ENCODE data around the gene CNNM4. TPM values are rescaled to one million over a fixed set of nuclear protein-coding genes. Genes with fewer than 3 reads are reported as not detected.

The CNNM4 gene
- total and polyA plus RNA-seq, 4 donors = 2.3 to 8.1 (median 6.0) TPM

DNA sequence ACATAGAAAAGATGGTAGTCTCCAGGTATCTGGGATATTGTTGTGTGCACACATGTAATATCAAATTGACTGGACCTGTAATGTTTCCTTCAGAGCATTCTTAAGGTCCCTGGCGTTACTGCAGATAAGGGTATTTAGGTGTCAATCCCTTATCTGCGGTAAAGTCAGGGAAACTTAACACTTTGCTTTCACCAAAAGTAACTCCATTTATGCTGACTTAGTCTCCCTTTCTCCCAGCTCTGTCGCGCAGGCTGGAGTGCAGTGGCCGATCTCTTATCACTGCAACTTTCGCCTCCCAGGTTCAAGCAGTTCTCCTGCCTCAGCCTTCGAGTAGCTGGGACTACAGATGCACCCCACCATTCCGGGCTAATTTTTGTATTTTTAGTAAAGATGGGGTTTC lies 57.2 kb downstream of the CNNM4 start:
- Histone ChIP-seq H3K36me3 (ENCODE audit: control insufficient read depth in 1 of 2, insufficient read depth in 2 of 2, low read length in 1 of 2) (no peaks in the 10 kb centered on the region), H3K4me3 (ENCODE audit: low read length in 2 of 2) (no peak overlapping the region), H3K4me1 (ENCODE audit: control insufficient read depth in 1 of 2, insufficient read depth in 2 of 2, low read length in 2 of 2) (no peaks in the 10 kb centered on the region), H3K27me3 (ENCODE audit: control insufficient read depth in 1 of 2, insufficient read depth in 2 of 2, low read length in 1 of 2) (no peaks in the 10 kb centered on the region), H3K27ac (ENCODE audit: low read depth in 1 of 2, low read length in 2 of 2) (no peak overlapping the region), H3K9me3 (ENCODE audit: control insufficient read depth, low read length) (no peaks in the 10 kb centered on the region)
- no peak for ATAC-seq (ENCODE audit: low FRiP score)
- DNase-seq = no peak
- intact Hi-C loops (cut with DNase I) = loop anchor here in 1 of 2 donors (5.0 kb wide), 1 partner anchor 39 kb away; the partner anchor contains the start of gene ANKRD39
- WGBS, 2 donors = 84 to 86% methylated on average over 8 of the region's 8 CpGs

DNA sequence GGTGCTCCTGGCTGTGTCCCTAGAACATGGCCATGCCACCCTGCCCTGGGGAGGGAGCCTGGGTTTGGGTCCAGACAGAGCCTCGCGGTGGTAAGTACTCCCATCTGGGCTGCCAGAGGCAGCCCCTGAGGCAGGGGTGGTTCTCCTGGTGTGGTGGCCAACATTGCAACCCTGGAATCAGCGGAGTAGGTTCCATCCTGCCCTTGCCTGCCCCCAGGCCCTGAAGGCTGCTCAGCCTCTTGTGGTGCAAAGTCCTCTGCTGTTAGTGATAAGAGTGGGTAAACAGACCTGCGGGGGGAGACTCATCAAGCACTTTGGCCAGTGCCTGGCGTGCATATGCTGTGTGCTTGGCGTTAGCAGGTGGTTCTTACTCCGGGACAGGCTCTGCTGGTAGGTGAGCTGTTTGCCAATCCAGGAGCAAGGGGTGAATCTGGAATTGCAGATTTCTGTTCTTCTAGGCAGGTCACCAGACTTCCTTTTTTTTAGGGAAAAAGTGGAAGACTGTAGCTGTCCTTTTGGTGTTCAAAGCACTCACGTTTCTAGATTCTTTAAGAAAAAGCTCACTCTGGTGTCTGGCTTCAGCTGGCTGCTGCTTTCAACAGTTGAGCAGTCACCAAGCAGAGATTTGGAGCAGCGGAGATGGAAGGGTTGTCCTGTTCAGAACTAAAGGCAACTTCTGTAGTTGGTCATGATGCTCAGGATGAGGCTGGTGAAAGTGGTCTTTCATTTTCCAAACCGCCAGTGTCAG lies 58.6 kb downstream of the CNNM4 start:
- H3K27ac ChIP-seq (ENCODE audit: low read depth in 1 of 2, low read length in 2 of 2) = no peak overlapping the region
- H3K27me3 ChIP-seq (ENCODE audit: control insufficient read depth in 1 of 2, insufficient read depth in 2 of 2, low read length in 1 of 2) = no peaks in the 10 kb centered on the region
- WGBS, 2 donors = 65 to 73% methylated on average over 10 of the region's 10 CpGs
- DNase-seq (peak in 1 of 2 donors; percentile 71), ATAC-seq (ENCODE audit: low FRiP score) (no peak)
- H3K4me1 ChIP-seq (ENCODE audit: control insufficient read depth in 1 of 2, insufficient read depth in 2 of 2, low read length in 2 of 2) = no peaks in the 10 kb centered on the region
- intact Hi-C loops (cut with DNase I) = loop anchor here in 1 of 2 donors (5.0 kb wide), 1 partner anchor 38 kb away; the partner anchor contains the start of gene ANKRD39
- no peaks in the 10 kb centered on the region for H3K36me3 ChIP-seq (ENCODE audit: control insufficient read depth in 1 of 2, insufficient read depth in 2 of 2, low read length in 1 of 2)
- H3K9me3 ChIP-seq (ENCODE audit: control insufficient read depth, low read length) = no peaks in the 10 kb centered on the region
- no peak overlapping the region for H3K4me3 ChIP-seq (ENCODE audit: low read length in 2 of 2)

- intact Hi-C loops (cut with DNase I) = loop anchor here in 1 of 2 donors (5.0 kb wide), 1 partner anchor 37 kb away; the partner anchor contains the start of gene ANKRD39
- DNase-seq = peak in 1 of 2 donors; percentile 39
- Histone ChIP-seq H3K9me3 (ENCODE audit: control insufficient read depth, low read length) (no peaks in the 10 kb centered on the region), H3K36me3 (ENCODE audit: control insufficient read depth in 1 of 2, insufficient read depth in 2 of 2, low read length in 1 of 2) (no peaks in the 10 kb centered on the region), H3K4me3 (ENCODE audit: low read length in 2 of 2) (no peak overlapping the region), H3K27me3 (ENCODE audit: control insufficient read depth in 1 of 2, insufficient read depth in 2 of 2, low read length in 1 of 2) (no peaks in the 10 kb centered on the region), H3K4me1 (ENCODE audit: control insufficient read depth in 1 of 2, insufficient read depth in 2 of 2, low read length in 2 of 2) (no peaks in the 10 kb centered on the region), H3K27ac (ENCODE audit: low read depth in 1 of 2, low read length in 2 of 2) (no peak overlapping the region)
- WGBS, 2 donors = 88 to 89% methylated on average over 12 of the region's 12 CpGs
- ATAC-seq (ENCODE audit: low FRiP score) = no peak
Measured at GRCh38 chr2:96819876-96820511, 59.3 kb downstream of the CNNM4 start.

DNA sequence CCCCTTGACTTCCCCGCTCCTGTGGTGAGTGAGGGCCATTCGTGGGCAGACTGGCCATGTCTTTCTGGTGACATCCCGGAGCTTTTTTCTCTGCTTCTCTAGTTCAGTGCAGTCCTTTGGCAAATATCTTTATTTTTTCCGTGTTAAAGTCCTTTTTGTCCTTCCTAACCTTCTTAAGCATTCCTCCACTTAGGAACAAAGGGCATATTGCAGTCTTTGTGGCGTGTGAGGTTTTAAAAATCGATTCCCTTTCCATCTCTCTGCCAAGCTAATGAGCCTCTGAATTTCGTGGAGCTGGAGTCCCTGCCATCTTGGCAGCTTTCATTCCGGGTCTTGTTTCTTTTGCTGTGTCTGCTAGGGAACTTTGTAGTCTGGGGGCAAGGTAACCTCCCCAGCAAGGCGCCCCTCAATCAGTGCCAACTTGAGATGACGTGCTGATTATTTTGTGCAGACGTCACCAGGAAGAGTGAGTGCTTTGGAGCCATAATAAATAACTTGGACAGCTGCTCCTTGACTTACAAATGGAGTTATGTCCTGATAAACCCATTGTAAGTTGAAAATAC lies 60.5 kb downstream of the CNNM4 start:
- no peak overlapping the region for H3K27ac ChIP-seq (ENCODE audit: low read depth in 1 of 2, low read length in 2 of 2)
- intact Hi-C loops (cut with DNase I) = no loop called here
- 53 to 62% methylated on average over 11 of the region's 11 CpGs for WGBS, 2 donors

GRCh38 chr2:96822786-96823185 lies 62.1 kb downstream of the CNNM4 start:
- Histone ChIP-seq H3K4me3 (ENCODE audit: low read length in 2 of 2) (no peak overlapping the region), H3K4me1 (ENCODE audit: control insufficient read depth in 1 of 2, insufficient read depth in 2 of 2, low read length in 2 of 2) (no peaks in the 10 kb centered on the region), H3K27ac (ENCODE audit: low read depth in 1 of 2, low read length in 2 of 2) (no peak overlapping the region), H3K9me3 (ENCODE audit: control insufficient read depth, low read length) (no peaks in the 10 kb centered on the region), H3K27me3 (ENCODE audit: control insufficient read depth in 1 of 2, insufficient read depth in 2 of 2, low read length in 1 of 2) (no peaks in the 10 kb centered on the region), H3K36me3 (ENCODE audit: control insufficient read depth in 1 of 2, insufficient read depth in 2 of 2, low read length in 1 of 2) (no peaks in the 10 kb centered on the region)
- intact Hi-C loops (cut with DNase I) = no loop called here
- DNase-seq (no peak), ATAC-seq (ENCODE audit: low FRiP score) (no peak)
- 42 to 48% methylated on average over 4 of the region's 4 CpGs for WGBS, 2 donors

More for the DNA sequence above, 60.5 kb downstream of the CNNM4 start:
- no peak overlapping the region for H3K4me3 ChIP-seq (ENCODE audit: low read length in 2 of 2)
- ATAC-seq (ENCODE audit: low FRiP score) (no peak), DNase-seq (no peak)
- H3K4me1 ChIP-seq (ENCODE audit: control insufficient read depth in 1 of 2, insufficient read depth in 2 of 2, low read length in 2 of 2) = no peaks in the 10 kb centered on the region
- no peaks in the 10 kb centered on the region for H3K36me3 ChIP-seq (ENCODE audit: control insufficient read depth in 1 of 2, insufficient read depth in 2 of 2, low read length in 1 of 2)
- no peaks in the 10 kb centered on the region for H3K9me3 ChIP-seq (ENCODE audit: control insufficient read depth, low read length)
- no peaks in the 10 kb centered on the region for H3K27me3 ChIP-seq (ENCODE audit: control insufficient read depth in 1 of 2, insufficient read depth in 2 of 2, low read length in 1 of 2)

- H3K27ac ChIP-seq (ENCODE audit: low read depth in 1 of 2, low read length in 2 of 2) = no peak overlapping the region
- no peaks in the 10 kb centered on the region for H3K27me3 ChIP-seq (ENCODE audit: control insufficient read depth in 1 of 2, insufficient read depth in 2 of 2, low read length in 1 of 2)
- H3K9me3 ChIP-seq (ENCODE audit: control insufficient read depth, low read length) = no peaks in the 10 kb centered on the region
- no peak overlapping the region for H3K4me3 ChIP-seq (ENCODE audit: low read length in 2 of 2)
- no peak for ATAC-seq (ENCODE audit: low FRiP score)
- H3K36me3 ChIP-seq (ENCODE audit: control insufficient read depth in 1 of 2, insufficient read depth in 2 of 2, low read length in 1 of 2) = no peaks in the 10 kb centered on the region
- WGBS, 2 donors = 73 to 81% methylated on average over 11 of the region's 11 CpGs
- intact Hi-C loops (cut with DNase I) = no loop called here
- no peaks in the 10 kb centered on the region for H3K4me1 ChIP-seq (ENCODE audit: control insufficient read depth in 1 of 2, insufficient read depth in 2 of 2, low read length in 2 of 2)
- no peak for DNase-seq
Measured at GRCh38 chr2:96823198-96823597, 62.5 kb downstream of the CNNM4 start.

DNA sequence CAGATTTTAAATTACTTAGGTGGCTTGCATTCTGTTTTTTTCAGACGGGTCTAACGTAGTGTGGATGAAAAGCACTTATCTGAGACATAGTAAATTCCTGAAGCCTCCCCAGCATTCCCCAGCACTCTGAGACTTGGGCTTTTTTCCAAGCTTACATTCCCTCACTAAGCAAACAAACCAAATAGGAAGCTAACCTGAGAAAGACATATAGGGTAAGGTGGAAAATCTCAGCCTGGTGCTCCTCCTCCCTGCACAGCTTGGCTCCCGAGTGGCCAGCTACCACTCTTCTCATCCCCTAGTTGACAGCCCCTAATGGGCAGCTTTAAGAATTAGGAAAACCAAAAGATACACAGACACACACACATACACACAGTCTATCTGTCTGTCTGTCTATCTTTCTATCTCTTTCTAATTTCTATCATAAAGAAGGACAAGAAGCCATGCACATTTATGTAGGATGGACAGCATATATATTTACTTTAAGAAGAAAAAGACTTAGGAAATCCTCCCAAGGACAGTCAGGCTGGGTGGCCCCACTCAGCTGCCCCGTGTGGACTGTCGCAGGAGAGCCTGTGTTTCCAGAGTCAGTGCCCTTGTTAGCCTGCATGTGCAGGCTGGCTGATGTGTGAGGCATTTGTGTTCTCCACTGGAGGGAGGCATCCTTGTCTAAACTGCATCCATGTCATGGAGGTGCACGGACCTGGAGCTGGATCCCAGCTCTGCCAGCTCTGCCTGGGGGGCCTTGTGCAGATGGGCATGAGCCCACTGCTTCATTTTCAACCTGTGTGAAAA lies 63.6 kb downstream of the CNNM4 start:
- WGBS, 2 donors = 55 to 58% methylated on average over 6 of the region's 6 CpGs
- H3K27ac ChIP-seq (ENCODE audit: low read depth in 1 of 2, low read length in 2 of 2) = no peak overlapping the region
- no peak for DNase-seq
- H3K4me1 ChIP-seq (ENCODE audit: control insufficient read depth in 1 of 2, insufficient read depth in 2 of 2, low read length in 2 of 2) = no peaks in the 10 kb centered on the region
- no peaks in the 10 kb centered on the region for H3K36me3 ChIP-seq (ENCODE audit: control insufficient read depth in 1 of 2, insufficient read depth in 2 of 2, low read length in 1 of 2)
- H3K4me3 ChIP-seq (ENCODE audit: low read length in 2 of 2) = no peak overlapping the region
- intact Hi-C loops (cut with DNase I) = no loop called here
- no peaks in the 10 kb centered on the region for H3K9me3 ChIP-seq (ENCODE audit: control insufficient read depth, low read length)
- no peaks in the 10 kb centered on the region for H3K27me3 ChIP-seq (ENCODE audit: control insufficient read depth in 1 of 2, insufficient read depth in 2 of 2, low read length in 1 of 2)
- no peak for ATAC-seq (ENCODE audit: low FRiP score)

GRCh38 chr2:96825057-96825456 lies 64.4 kb downstream of the CNNM4 start:
- WGBS, 2 donors = 93% methylated on average over 14 of the region's 14 CpGs
- no peaks in the 10 kb centered on the region for H3K27me3 ChIP-seq (ENCODE audit: control insufficient read depth in 1 of 2, insufficient read depth in 2 of 2, low read length in 1 of 2)
- intact Hi-C loops (cut with DNase I) = no loop called here
- ATAC-seq (ENCODE audit: low FRiP score) = no peak
- peak in 1 of 2 donors; percentile 59 for DNase-seq
- no peaks in the 10 kb centered on the region for H3K9me3 ChIP-seq (ENCODE audit: control insufficient read depth, low read length)
- no peak overlapping the region for H3K4me3 ChIP-seq (ENCODE audit: low read length in 2 of 2)
- H3K4me1 ChIP-seq (ENCODE audit: control insufficient read depth in 1 of 2, insufficient read depth in 2 of 2, low read length in 2 of 2) = no peaks in the 10 kb centered on the region
- no peak overlapping the region for H3K27ac ChIP-seq (ENCODE audit: low read depth in 1 of 2, low read length in 2 of 2)
- H3K36me3 ChIP-seq (ENCODE audit: control insufficient read depth in 1 of 2, insufficient read depth in 2 of 2, low read length in 1 of 2) = no peaks in the 10 kb centered on the region
